ENCODE data around the gene RB1. TPM values are rescaled to one million over a fixed set of nuclear protein-coding genes. Genes with fewer than 3 reads are reported as not detected.

Gene RB1
- total and polyA plus RNA-seq, 2 experiments from 2014 or later: 19.5 to 22.3 TPM

DNA sequence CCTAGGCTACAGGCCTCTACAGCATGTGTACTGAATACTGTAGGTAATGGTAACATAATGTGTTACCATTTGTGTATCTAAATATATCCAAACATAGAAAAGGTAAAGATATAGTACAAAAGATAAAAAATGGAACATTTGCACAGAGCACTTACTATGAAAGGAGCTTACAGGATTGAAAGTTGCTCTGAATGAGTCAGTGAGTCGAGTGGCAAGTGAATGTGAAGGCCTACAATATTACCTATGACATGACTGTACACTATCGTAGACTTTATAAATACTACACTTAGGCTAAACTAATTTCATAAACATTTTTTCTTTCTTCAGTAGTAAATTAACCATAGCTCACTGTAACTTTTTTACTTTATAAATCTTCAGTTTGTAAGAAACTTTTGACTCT, 74.3 kb downstream of the RB1 start (continued):
- TF ChIP-seq, protein P1, sequence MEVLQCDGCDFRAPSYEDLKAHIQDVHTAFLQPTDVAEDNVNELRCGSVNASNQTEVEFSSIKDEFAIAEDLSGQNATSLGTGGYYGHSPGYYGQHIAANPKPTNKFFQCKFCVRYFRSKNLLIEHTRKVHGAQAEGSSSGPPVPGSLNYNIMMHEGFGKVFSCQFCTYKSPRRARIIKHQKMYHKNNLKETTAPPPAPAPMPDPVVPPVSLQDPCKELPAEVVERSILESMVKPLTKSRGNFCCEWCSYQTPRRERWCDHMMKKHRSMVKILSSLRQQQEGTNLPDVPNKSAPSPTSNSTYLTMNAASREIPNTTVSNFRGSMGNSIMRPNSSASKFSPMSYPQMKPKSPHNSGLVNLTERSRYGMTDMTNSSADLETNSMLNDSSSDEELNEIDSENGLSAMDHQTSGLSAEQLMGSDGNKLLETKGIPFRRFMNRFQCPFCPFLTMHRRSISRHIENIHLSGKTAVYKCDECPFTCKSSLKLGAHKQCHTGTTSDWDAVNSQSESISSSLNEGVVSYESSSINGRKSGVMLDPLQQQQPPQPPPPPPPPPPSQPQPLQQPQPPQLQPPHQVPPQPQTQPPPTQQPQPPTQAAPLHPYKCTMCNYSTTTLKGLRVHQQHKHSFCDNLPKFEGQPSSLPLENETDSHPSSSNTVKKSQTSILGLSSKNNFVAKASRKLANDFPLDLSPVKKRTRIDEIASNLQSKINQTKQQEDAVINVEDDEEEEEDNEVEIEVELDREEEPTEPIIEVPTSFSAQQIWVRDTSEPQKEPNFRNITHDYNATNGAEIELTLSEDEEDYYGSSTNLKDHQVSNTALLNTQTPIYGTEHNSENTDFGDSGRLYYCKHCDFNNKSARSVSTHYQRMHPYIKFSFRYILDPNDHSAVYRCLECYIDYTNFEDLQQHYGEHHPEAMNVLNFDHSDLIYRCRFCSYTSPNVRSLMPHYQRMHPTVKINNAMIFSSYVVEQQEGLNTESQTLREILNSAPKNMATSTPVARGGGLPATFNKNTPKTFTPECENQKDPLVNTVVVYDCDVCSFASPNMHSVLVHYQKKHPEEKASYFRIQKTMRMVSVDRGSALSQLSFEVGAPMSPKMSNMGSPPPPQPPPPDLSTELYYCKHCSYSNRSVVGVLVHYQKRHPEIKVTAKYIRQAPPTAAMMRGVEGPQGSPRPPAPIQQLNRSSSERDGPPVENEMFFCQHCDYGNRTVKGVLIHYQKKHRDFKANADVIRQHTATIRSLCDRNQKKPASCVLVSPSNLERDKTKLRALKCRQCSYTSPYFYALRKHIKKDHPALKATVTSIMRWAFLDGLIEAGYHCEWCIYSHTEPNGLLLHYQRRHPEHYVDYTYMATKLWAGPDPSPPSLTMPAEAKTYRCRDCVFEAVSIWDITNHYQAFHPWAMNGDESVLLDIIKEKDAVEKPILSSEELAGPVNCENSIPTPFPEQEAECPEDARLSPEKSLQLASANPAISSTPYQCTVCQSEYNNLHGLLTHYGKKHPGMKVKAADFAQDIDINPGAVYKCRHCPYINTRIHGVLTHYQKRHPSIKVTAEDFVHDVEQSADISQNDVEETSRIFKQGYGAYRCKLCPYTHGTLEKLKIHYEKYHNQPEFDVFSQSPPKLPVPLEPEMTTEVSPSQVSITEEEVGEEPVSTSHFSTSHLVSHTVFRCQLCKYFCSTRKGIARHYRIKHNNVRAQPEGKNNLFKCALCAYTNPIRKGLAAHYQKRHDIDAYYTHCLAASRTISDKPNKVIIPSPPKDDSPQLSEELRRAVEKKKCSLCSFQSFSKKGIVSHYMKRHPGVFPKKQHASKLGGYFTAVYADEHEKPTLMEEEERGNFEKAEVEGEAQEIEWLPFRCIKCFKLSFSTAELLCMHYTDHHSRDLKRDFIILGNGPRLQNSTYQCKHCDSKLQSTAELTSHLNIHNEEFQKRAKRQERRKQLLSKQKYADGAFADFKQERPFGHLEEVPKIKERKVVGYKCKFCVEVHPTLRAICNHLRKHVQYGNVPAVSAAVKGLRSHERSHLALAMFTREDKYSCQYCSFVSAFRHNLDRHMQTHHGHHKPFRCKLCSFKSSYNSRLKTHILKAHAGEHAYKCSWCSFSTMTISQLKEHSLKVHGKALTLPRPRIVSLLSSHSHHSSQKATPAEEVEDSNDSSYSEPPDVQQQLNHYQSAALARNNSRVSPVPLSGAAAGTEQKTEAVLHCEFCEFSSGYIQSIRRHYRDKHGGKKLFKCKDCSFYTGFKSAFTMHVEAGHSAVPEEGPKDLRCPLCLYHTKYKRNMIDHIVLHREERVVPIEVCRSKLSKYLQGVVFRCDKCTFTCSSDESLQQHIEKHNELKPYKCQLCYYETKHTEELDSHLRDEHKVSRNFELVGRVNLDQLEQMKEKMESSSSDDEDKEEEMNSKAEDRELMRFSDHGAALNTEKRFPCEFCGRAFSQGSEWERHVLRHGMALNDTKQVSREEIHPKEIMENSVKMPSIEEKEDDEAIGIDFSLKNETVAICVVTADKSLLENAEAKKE (CRISPR knock-in tag; IDR thresholded peaks at IDR 0.05): no peak
- TF ChIP-seq CREB1 (CRISPR knock-in tag; IDR thresholded peaks at IDR 0.05; ENCODE audit: low read depth): no peak
- no peak for TF ChIP-seq ZNF331 (CRISPR knock-in tag; IDR thresholded peaks at IDR 0.05; ENCODE audit: low read depth)
- no peak for TF ChIP-seq NANOG (IDR thresholded peaks at IDR 0.05; ENCODE audit: borderline replicate concordance)
- TF ChIP-seq, protein P2, sequence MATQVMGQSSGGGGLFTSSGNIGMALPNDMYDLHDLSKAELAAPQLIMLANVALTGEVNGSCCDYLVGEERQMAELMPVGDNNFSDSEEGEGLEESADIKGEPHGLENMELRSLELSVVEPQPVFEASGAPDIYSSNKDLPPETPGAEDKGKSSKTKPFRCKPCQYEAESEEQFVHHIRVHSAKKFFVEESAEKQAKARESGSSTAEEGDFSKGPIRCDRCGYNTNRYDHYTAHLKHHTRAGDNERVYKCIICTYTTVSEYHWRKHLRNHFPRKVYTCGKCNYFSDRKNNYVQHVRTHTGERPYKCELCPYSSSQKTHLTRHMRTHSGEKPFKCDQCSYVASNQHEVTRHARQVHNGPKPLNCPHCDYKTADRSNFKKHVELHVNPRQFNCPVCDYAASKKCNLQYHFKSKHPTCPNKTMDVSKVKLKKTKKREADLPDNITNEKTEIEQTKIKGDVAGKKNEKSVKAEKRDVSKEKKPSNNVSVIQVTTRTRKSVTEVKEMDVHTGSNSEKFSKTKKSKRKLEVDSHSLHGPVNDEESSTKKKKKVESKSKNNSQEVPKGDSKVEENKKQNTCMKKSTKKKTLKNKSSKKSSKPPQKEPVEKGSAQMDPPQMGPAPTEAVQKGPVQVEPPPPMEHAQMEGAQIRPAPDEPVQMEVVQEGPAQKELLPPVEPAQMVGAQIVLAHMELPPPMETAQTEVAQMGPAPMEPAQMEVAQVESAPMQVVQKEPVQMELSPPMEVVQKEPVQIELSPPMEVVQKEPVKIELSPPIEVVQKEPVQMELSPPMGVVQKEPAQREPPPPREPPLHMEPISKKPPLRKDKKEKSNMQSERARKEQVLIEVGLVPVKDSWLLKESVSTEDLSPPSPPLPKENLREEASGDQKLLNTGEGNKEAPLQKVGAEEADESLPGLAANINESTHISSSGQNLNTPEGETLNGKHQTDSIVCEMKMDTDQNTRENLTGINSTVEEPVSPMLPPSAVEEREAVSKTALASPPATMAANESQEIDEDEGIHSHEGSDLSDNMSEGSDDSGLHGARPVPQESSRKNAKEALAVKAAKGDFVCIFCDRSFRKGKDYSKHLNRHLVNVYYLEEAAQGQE (IDR thresholded peaks at IDR 0.05; ENCODE audit: unreplicated experiment): no peak
- no peak for TF ChIP-seq EZH2phosphoT487 (IDR thresholded peaks at IDR 0.05; ENCODE audit: unreplicated experiment)

DNA sequence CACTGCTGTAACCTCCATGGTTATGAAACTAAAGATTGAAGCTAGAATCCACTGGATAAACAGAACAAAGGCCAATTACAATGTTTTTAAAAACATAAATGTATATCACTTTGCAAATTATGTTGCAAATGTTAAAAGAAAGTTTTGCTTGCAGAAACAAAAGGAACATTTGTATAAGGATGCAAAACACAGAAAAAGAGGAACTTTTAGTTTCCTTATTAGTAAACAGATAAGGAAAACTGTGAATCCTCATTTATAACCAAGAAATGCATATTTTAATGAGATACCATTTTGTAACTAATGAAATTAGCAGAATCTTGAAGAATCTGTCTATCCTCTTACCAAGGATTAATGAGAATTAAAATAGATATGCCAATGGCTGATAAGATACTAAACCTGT, 77.0 kb downstream of the RB1 start:
- H3K27ac Mint-ChIP-seq: no peak overlapping the region
- no peak overlapping the region for H3K4me3 Mint-ChIP-seq
- H3K36me3 Mint-ChIP-seq (ENCODE audit: low read depth): no peaks in the 10 kb centered on the region
- H2AFZ ChIP-seq: no peak overlapping the region
- no peaks in the 10 kb centered on the region for H3K27me3 ChIP-seq (ENCODE audit: insufficient read depth)
- no peaks in the 10 kb centered on the region for H3K79me2 ChIP-seq (replicated peaks; ENCODE audit: insufficient read depth)
- no peaks in the 10 kb centered on the region for H3F3A ChIP-seq (replicated peaks; ENCODE audit: low read depth)
- no peak overlapping the region for H3K4me2 ChIP-seq
- H3K4me1 Mint-ChIP-seq: no peaks in the 10 kb centered on the region
- peaks cover 3% of the 10 kb centered on the region for H3K27me3 Mint-ChIP-seq (ENCODE audit: insufficient read depth, low read depth, poor library complexity)
- H3K9me3 Mint-ChIP-seq: no peaks in the 10 kb centered on the region
- H4K20me1 ChIP-seq (replicated peaks; ENCODE audit: insufficient read depth): no peaks in the 10 kb centered on the region
- H3K36me3 ChIP-seq (ENCODE audit: insufficient read depth): no peaks in the 10 kb centered on the region
- H3K4me3 ChIP-seq: no peak overlapping the region
- H3K27ac ChIP-seq (ENCODE audit: low read depth): no peak overlapping the region
- DNase-seq (ENCODE audit: low spot score) (no peak), ATAC-seq (no peak)
- H3K4me1 ChIP-seq (ENCODE audit: insufficient read depth): no peaks in the 10 kb centered on the region
- H3K9me2 ChIP-seq (ENCODE audit: insufficient read depth): no peaks in the 10 kb centered on the region
- TF ChIP-seq ZNF114 (CRISPR knock-in tag; IDR thresholded peaks at IDR 0.05) (no peak), EZH2phosphoT487 (IDR thresholded peaks at IDR 0.05; ENCODE audit: unreplicated experiment) (no peak), JUNB (IDR thresholded peaks at IDR 0.05; ENCODE audit: unreplicated experiment) (no peak), STAT1 (IDR thresholded peaks at IDR 0.05; ENCODE audit: unreplicated experiment) (no peak), ZNF331 (CRISPR knock-in tag; IDR thresholded peaks at IDR 0.05; ENCODE audit: low read depth) (no peak), EZH2 (IDR thresholded peaks at IDR 0.05; ENCODE audit: low read depth, unreplicated experiment) (no peak)

Data from GM23338 (cell line).